Activated CD8-positive, alpha-beta memory T cell treated with anti-CD3 and anti-CD28 coated beads, Interleukin-2, amount 50 U/mL, for 1 hour (primary cell): ENCODE results near the gene MAN2A1.
"Not testable (repeated sequence)": the region's sequence is repeated elsewhere in the genome, so short reads cannot be mapped to it uniquely, and the experiment has no call there.

Experiments used
- DNase-seq: peaks from one replicate; pipeline ENCODE4 v3.0.0-alpha.2; 2020; ENCODE audit errors: extremely low read depth

The MAN2A1 gene

DNA sequence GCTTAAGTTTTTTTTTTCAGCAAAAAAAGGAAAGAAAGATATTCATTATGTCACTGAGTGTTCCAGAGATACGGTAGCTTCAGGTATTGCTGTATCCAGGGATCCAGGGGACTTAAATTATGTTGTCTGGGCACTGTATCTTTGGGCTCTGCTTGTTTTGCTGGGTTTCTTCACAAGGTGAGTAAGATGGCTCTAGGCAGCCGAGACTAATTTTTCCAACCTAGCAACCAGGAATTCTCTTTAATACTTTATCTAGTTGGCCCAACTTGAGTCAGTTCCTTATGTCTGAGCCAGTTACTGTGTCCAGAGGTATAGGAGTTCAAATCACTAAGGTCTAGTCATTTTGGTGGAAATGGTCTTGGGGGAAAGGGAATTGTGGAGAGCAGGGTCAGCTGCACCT, 66.0 kb downstream of the MAN2A1 start:
- no peak for DNase-seq

DNA sequence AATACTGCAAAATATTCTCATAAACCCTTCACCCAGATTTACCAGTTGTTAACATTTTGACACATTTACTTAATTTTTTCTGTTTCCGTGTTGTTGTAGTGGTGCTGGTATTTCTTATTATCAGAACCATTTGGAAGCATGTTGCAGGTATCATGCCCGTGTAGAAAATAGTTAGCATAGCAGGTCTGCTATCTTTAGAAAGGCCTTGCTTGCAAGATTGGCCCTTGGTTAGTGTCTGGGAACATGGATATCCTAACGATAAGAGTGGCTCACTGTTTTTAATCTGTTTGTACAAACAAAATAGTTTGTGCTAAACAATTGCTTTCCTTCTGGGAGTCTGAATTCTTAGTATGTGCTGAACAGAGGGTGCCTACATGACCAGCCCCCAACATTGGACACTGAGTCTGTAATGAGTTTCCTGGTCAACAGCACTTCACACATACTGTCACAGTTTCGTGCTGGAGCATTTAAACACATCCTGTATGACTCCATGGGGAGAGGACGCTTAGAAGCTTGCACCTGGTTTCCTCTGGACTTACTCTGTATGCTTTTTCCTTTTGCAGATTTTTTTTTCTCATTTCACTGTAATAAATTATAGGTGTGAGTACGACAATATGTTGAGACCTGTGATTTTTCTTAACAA, 66.9 kb downstream of the MAN2A1 start:
- DNase-seq: no peak

DNA sequence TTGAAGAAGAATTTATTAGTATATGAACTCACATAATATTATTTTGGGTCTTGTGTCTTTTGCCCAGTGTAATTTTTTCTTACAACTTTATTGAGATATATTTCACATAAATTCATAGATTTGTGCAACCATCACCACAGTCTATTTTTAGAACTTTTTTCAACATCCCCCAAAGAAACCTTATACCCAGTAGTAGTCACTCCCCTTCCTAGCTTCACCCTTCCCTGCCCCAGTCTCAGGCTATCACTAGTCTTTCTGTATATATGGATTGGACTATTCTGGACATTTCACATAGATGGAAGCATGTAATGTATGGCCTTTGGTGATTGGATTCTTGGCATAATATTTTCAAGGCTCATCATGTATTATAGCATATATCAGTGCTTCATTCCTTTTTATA, 67.8 kb downstream of the MAN2A1 start:
- DNase-seq: no peak

DNA sequence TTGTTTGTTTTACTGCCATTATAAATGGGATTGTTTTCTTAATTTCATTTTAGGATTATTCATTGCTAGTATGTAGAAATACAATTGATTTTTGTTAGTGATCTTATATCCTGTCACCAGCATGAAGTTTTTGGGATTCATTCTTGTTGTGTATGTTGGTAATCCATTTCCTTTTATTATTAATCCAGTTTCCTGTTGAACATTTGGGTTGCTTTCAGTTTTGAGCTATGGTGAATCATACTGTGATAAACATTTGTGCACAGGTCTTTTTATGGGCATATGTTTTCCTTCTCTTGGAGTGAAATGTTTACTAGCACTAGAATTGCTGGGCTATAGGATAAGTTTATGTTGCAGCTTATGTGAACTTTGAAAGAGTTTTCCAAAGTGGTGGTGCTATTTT, 69.6 kb downstream of the MAN2A1 start:
- DNase-seq: no peak

DNA sequence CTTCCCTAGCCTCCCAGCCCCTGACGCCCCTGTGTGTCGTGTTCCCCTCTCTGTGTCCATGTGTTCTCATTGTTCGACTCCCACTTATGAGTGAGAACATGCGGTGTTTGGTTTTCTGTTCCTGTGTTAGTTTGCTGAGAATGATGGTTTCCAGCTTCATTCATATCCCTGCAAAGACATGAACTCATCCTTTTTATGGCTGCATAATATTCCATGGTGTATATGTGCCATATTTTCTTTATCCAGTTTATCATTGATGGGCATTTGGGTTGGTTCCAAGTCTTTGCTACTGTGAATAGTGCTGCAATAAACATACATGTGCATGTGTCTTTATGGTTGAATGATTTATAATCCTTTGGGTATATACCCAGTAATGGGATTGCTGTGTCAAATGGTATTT, 70.4 kb downstream of the MAN2A1 start:
- DNase-seq: not testable (repeated sequence)

DNA sequence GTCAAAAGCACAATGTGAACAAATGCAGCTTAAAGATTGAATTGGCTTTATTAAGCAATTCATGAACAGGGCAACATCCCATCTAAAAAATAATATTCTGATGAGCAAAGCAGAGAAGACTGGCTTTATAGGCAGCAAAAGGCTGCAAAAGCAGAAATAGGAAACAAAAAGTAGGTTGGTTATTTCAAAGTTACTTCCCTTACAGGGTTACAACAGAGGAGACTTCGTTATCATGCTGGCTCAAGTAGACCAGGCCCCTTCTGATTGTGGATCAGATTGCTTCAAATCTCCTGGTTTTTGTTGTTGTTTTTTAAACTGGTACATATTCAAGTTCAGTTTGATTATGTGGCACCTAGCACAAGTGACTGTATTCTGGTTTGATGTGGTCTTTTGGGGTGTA, 73.1 kb downstream of the MAN2A1 start:
- DNase-seq: no peak

DNA sequence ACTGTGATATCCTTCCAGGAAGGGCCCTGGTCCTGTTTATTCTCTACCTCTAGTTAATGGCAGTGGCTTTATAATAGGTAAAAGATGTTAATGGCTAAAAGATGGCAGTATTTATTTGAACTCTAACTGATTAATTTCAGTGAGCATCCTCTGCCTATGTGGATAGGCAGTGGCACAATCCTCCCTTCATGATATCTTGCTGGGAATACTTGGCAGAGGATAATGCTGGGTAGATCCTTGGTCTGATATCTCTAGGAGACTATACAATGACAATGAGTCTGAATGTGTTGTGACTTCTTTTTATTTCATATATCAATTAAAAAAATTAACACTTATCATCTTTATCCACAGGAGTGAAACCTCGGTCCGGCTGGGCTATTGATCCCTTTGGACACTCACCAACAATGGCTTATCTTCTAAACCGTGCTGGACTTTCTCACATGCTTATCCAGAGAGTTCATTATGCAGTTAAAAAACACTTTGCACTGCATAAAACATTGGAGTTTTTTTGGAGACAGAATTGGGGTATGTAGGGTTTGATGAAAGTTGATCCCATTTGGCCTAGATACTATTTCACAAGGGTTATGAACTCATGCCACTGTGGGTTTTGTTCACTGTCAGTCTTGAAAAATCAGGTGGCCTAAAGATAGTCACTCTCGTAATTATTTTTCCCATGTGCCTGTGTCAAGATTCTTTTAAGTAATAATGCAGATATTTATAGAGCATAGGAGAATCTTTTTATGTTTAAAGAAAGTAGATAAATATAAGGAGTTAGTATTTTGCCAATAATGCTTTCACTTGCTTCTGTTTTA, 77.7 kb downstream of the MAN2A1 start:
- no peak for DNase-seq

DNA sequence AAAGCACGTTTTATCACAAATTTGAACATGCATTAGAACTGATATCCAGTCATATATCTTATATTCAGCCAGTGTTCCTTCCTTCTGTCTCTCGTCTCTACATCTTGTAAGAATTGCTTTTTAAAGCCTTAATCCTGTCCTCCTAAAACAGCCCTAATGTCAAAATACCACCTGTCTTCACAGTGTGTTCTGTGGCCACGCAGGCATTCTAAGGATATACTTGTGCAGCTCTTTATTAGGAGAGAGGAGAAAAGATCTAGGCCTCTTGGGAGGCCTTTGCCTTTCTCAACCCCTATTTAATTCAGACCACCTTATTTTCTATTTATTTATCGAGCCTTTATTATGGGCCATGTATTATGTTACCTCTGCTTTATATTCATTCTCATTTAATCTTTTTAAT, 78.3 kb downstream of the MAN2A1 start:
- no peak for DNase-seq

DNA sequence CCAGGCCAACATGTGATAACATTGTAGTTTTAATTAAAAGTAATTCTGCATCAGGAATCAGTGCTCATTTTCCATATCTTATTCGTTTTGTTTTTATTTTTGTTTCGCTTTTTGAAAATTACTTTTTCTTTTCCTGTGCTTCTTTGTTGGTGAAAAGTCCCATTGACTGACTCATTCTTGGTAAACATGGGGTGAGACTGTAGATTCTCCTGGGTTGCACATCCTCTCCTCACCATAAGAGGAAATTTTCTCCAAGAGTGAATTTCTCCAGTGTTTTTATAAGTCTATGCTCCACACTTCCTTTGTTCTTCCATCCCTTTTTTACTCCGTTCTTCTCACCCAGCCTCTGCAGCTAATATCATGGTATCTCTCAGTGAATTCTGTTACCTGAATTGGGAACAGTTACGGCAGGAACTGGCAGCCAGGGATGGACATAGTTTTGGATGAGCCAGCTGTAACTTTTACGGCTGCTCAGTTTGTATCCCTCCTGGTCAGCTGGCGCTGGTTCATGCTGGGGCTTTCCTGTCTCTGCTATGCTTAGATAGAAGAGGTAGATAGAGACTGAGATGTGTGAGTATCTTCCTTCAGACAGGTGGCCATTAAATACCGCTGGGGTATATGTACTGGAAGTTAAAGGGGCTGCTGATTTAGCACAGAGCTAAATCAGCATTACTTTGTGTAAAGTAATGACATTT, 80.0 kb downstream of the MAN2A1 start:
- DNase-seq: no peak

DNA sequence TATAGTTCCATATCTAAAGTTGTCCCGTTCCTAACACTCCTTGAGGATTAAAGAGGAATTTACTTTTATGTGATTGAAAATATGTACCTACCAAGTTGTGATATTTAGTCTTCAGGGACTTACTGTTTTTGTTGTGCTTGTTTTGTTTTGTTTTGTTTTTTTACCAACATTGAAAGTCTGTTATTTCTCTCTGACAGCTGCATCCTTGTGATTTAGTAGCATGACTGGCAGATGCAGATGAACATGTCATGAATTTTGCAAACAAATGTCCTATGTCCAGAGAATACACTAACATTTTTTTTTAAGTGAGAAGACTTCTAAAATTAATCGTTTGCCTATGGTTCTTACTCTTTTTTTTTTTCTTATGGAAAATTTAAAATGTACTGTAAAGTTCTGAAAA, 85.4 kb downstream of the MAN2A1 start:
- DNase-seq: no peak

DNA sequence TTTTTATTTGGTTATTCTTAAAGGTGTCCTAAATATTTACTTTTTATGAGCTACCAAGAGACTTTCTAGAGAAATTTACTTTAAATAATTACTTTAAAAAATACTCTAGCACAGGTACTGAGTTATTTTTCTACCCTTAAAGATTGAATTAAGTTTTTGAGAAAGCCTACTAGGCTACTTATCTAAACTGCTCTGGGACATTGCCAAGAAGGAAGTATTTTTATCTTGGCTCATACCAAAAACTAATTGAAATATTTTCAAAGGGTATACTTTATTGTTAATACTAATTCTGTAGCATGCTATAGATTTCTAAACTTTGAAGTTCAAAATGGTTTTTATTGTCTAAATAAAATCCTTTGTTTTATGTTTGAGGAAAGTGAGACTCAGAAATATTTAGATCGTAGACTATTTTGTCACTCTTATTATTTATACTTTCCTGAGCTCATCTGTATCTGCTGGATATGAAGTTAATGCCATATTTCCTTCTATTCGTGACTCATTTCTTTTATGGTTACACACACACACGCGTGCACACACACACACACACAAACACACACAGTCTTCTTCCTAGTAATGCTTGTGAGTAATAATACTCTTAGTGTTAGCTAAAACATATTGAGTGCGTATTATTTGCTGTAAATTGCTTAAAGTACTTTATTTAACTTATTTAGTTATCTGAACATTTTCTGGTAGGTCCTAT, 89.5 kb downstream of the MAN2A1 start:
- no peak for DNase-seq

DNA sequence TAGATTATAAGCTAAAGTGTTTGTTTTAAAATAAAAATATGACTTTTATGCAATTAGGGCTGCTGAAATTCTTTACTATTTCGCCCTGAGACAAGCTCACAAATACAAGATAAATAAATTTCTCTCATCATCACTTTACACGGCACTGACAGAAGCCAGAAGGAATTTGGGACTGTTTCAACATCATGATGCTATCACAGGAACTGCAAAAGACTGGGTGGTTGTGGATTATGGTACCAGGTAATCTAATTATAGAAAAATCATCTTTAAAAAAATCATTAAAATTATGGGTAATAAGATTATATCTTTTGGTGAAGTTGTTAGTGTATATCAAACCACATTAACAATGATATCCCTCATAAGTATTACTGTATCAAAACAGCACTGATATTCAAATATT, 95.0 kb downstream of the MAN2A1 start:
- DNase-seq: no peak

DNA sequence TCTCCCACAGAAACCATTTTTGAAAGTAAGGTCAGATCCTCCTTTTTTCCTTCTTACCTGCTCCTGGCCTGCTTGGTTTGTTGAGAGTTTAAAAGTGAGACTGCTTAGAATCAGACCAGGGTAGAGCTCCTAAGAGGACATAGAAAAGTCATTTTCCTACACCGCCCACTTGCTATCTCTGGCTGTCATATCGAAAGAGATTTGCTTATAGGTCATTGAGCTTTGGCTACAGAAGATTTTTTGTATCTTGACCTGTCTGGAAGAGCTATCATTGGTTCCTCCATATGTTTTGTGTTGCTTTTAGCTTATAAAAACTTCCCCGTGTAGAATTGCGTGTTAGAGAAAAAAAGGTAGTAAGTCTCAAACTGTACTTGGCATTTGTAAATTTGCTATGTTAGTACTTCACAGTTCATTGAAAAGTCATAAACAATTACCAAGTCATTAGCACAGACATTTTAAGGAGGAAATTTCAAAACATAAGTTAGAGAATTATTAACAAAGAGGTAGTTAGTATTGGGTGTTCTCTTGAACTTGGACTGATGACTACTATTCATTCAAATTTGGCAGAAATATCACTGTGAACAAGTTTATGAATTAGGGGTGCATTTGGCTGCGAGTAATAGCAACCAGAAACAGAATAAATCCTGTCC, 96.6 kb downstream of the MAN2A1 start:
- DNase-seq: no peak

DNA sequence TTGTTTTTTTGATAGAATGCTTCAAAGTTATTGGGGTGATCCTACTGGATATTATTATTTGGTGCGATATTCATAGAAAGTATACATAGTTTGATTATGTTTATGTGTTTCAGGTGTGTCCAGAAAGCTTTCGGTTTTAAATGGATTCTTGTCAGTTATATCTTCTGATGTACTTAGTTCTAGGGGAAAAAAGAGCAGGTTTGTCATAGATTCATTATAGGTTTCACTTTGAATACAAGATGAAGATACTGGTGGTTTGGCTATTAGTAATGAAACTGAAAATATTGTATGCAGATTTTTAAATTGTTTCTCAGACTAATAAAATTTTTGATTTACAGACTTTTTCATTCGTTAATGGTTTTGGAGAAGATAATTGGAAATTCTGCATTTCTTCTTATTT, 98.9 kb downstream of the MAN2A1 start:
- no peak for DNase-seq

DNA sequence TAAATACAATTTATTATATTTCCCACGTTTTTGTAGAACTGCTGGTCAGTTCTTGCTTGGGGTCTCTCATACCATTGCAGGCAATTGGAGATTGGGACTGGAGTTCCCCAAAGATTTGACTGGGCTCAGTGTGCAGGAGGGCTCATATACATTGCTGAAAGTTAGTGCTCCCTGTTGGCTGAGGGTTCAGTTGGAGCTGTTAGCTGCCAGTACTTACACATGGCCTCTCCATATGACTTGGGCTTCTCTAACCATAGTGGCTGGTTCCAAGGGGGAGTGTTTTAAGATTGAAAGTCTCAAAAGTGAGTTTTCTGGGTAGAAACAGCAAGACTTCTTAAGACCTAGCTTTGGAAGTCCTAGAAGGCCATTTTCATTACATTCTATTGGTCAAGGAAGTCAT, 102.9 kb downstream of the MAN2A1 start:
- no peak for DNase-seq

DNA sequence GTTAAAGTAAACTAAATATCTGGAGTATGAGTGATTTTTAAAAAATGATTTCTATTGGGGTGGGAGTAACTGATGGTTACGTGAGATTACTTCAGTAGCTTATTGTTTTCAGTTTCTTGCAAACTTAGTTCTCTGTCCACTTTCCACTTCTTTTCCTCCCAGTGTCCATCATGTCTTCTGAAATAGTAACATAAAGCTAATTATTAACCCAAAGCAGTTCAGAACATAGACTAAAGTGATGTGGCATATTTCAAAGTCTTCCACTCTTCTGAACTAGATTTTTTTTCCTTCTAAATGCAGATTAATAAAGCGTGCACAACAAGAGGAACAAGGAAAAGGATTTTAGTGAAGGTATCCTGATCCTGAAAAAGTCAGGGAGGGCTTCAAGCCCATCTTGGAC, 114.1 kb downstream of the MAN2A1 start:
- DNase-seq: no peak

DNA sequence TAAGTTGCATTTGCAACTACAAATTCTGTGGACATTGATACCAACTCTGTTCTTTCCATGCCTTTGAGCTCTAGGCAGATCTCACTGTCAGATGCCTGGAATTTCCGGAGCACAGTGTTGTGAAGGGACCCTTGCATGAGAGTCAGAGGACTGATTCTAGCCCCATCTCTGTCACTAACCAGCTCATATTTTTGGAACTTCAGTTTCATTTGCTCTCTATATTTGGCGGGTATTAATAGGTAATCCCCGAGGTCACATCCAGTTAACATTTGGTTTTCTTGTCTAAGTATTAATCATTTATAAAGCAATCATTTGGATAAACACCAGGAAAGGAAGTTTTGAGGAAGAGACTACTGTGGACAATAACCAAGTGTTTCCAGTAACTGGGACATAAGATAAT, 115.7 kb downstream of the MAN2A1 start:
- no peak for DNase-seq

DNA sequence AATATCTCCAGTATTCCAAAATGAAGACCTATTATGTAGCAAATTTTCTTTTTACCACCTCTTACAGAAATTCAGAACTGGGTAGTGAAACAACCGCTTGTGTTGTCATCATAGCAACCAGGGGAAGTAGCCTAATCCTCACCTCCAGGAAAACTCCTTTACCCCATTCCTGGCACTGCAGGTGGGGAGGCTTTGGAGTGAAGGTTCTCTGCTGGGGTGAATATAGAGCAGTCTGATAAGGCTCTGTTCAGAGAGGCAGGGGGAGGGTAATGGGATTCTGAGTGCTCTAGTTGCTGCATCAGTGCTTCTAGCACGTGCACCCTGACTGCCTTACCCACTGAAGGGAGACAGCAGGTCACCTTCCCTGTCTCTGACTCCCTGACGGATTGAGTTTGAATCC, 116.2 kb downstream of the MAN2A1 start:
- no peak for DNase-seq

DNA sequence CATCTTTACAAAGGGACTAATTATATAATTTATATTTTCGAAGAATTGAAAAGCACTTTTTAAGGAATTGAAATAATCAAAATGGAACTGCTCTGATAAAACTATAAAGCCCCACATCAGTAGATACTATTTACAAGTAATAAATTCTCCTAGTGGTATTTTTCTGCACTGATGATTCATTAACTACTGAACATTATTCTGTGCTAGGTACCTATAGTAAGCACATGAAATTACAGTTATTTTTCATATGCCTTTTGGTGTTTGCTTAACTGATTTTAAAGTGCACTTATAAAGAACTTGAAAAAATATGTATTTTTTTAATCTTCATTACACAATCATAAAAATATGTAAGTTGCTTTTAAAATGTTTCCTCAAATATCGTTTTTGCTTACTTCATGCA, 123.0 kb downstream of the MAN2A1 start:
- no peak for DNase-seq

DNA sequence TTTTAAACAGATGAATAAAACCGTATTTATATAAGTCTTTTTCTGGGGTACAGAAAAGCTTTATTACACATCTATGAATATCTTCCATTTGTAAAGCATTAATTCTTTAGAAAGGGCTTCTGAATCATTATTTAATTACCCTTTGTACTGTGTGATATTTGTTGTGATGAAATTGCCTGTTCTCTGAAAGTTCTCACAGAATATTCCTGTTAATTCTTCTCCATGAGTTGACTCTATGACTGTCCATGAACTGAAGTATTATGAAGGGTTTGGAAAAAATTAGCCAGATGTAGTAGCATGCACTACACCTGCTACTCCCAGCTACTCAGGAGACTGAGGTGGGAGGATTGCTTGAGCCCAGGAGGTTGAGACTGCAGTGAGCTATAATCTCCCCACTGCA, 127.0 kb downstream of the MAN2A1 start:
- DNase-seq: no peak

DNA sequence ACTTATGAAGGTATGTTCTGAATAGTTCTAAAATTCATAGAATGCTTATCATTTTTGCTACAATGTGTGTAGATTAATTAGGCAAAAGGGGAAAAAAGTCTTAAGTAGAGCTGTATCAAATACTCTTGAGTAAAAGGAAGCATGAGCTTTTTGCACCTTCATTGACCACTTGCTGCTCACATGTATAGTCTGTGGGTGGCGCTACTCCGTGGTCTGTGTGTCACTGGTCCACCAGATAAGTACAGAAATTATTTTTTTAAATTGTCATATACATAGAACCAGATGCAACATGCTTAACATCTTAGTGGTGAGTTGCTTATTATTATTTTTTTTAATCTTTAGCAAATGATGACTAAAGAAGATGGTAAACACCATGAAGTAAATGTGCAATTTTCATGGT, 130.2 kb downstream of the MAN2A1 start:
- DNase-seq: no peak

DNA sequence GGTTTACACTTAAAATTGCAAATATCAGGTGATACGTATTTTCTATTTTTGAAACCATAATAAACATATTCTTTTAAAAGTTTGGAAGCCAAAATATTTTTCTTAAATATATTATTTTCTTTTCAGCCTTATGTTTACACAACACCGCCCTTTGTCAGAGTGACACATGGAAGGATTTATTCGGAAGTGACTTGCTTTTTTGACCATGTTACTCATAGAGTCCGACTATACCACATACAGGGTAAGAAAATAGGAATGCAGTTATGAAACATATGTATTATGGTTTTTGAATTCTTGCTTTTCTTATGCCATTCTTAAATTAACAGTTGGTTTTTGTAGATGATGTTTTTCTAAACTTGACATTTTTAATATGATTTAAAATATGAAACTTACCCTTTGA, 133.9 kb downstream of the MAN2A1 start:
- DNase-seq: no peak
